CD4-positive, alpha-beta T cell treated with Interleukin-15 for 4 hours (primary cell): ENCODE results near the gene SMIM9.
A peak's percentile ranks its signal among the peaks of the same experiment; 100 is the strongest.

Source experiments
- DNase-seq: peaks from one replicate; pipeline ENCODE4 v3.0.0-alpha.2; 2020; ENCODE audit warnings: low spot score

SMIM9 gene

GRCh38 chrX:154815274-154815818, 19.1 kb downstream of the SMIM9 start:
- no peak for DNase-seq

GRCh38 chrX:154813801-154814200, 20.7 kb downstream of the SMIM9 start:
- DNase-seq: no peak

- DNase-seq: no peak
These were observed 21.9 kb downstream of the SMIM9 start for GRCh38 chrX:154812341-154813101.

GRCh38 chrX:154809939-154810665, 24.4 kb downstream of the SMIM9 start:
- DNase-seq: peak; percentile 7

GRCh38 chrX:154806837-154807501, 27.5 kb downstream of the SMIM9 start:
- no peak for DNase-seq

- DNase-seq: no peak
These were observed 28.8 kb downstream of the SMIM9 start for GRCh38 chrX:154805696-154806091.

GRCh38 chrX:154804957-154805695, 29.3 kb downstream of the SMIM9 start, which contains the start of gene MPP1:
MPP1 (minus strand) TSS chrX:154805485; CDS start chrX:154805373, 112 bp downstream.
- peak; percentile 71 for DNase-seq

- DNase-seq: no peak
These were observed 30.1 kb downstream of the SMIM9 start for GRCh38 chrX:154804261-154804956.

GRCh38 chrX:154802947-154803346, 31.5 kb downstream of the SMIM9 start:
- no peak for DNase-seq

- DNase-seq: no peak
These were observed 33.8 kb downstream of the SMIM9 start for GRCh38 chrX:154800478-154801210.

- DNase-seq: no peak
These were observed 34.7 kb downstream of the SMIM9 start for GRCh38 chrX:154799556-154800348.

GRCh38 chrX:154797006-154797405, 37.5 kb downstream of the SMIM9 start:
- DNase-seq: no peak

GRCh38 chrX:154795016-154795415, 39.4 kb downstream of the SMIM9 start:
- DNase-seq: no peak

- no peak for DNase-seq
These were observed 41.2 kb downstream of the SMIM9 start for GRCh38 chrX:154793084-154793795.

GRCh38 chrX:154791939-154792338, 42.5 kb downstream of the SMIM9 start:
- no peak for DNase-seq

GRCh38 chrX:154791467-154791866, 43.0 kb downstream of the SMIM9 start:
- DNase-seq: no peak

- DNase-seq: no peak
These were observed 48.7 kb downstream of the SMIM9 start for GRCh38 chrX:154785716-154786115.

GRCh38 chrX:154784149-154784995, 50.1 kb downstream of the SMIM9 start:
- DNase-seq: no peak
